Vagina (tissue), 2 donors: Measurements from ENCODE around the gene GNAI2.

Experiments
- CTCF ChIP-seq, 3 experiments: fragments of 450-650 bp in 2 of 3; fragments of 200-600 bp in 1 of 3; sonication (generic) in 1 of 3; IDR thresholded peaks; one replicate each; pipeline ENCODE4 v1.5.1; 2017 to 2019; ENCODE audit warnings: antibody characterized with exemption in 3 of 3, mild to moderate bottlenecking in 2 of 3, moderate library complexity in 2 of 3
- POLR2A ChIP-seq, 2 donors: fragments of 450-650 bp; IDR thresholded peaks; one replicate each; pipeline ENCODE4 v1.6.1; 2017; ENCODE audit warnings: antibody characterized with exemption in 2 of 2, mild to moderate bottlenecking in 2 of 2, moderate library complexity in 2 of 2

GRCh38 chr3:50267280-50267913 lies 31.4 kb downstream of the GNAI2 start:
- TF ChIP-seq CTCF (IDR thresholded peaks at IDR 0.05): no peak
- TF ChIP-seq POLR2A (IDR thresholded peaks at IDR 0.05): no peak
